IPS DF 19.7 (cell line): ENCODE data around the gene ORM1.

Experiments used
- DNase-seq: peaks from one replicate; pipeline ENCODE4 v3.0.0-alpha.2; 2013; ENCODE audit warnings: low read depth, low spot score

Gene ORM1

GRCh38 chr9:114342755-114343440 lies 20.0 kb downstream of the ORM1 start:
- no peak for DNase-seq

DNA sequence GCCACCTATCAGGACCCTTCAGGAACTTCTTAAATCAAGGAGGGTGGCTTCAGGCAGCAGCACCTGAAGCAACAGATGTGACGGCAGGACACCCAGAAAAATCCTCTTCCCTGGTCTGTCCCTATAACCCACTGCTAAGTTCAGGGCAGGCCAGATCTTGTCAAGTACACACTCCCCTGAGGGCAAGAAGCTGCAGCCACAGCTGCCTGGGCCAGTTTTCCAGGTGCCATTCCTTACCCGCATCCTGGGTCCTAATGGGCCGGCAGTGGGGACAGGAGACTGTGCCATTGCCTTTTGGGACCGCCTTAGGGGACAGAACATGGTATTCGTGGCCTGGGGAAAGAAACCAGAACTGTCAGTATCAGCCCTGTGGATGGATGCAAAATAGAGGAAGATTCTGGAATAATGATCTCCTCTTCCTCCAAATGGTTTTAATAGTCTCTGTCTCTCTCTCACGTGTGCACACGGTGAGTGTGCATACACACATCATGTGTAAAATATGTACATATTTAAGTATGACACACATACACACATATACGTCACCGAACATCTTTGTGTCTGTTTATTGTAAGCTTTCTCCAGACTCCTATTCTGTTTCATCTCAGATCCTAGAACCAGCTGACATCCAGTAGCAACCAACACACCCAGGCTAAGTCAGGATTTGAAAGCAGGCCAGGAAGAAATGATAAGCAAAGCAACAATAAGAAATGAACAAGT lies 20.7 kb downstream of the ORM1 start:
- DNase-seq = no peak

GRCh38 chr9:114344188-114344566 lies 21.3 kb downstream of the ORM1 start:
- DNase-seq = no peak

GRCh38 chr9:114344692-114345091 lies 21.8 kb downstream of the ORM1 start:
- DNase-seq = no peak

- no peak for DNase-seq
Measured at GRCh38 chr9:114345493-114346065, 22.7 kb downstream of the ORM1 start.

DNA sequence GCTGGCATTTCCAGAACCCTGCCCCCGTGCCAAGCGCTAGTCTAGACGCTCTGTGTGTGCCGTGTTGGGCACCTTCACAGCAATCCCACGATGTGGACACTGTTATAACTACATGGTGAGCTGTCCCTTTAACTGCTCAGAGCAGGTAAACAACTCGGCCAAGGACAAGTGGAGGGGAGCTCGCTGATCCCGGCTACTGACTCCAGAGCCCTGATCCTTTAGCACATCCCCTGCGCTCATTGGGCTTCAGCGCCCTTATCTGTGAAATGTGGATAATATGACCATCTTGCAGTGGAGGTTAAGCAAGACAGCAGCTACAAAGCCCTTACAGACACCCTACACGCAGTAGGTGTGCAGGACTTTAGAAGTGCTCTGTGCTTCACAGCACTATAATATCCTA lies 23.2 kb downstream of the ORM1 start:
- DNase-seq = no peak

- DNase-seq = no peak
Measured at GRCh38 chr9:114347675-114348074, 24.8 kb downstream of the ORM1 start.

GRCh38 chr9:114348261-114348905 lies 25.5 kb downstream of the ORM1 start:
- DNase-seq = no peak

- DNase-seq = no peak
Measured at GRCh38 chr9:114348906-114349482, 26.1 kb downstream of the ORM1 start.

GRCh38 chr9:114349713-114350480 lies 27.0 kb downstream of the ORM1 start:
- no peak for DNase-seq

DNA sequence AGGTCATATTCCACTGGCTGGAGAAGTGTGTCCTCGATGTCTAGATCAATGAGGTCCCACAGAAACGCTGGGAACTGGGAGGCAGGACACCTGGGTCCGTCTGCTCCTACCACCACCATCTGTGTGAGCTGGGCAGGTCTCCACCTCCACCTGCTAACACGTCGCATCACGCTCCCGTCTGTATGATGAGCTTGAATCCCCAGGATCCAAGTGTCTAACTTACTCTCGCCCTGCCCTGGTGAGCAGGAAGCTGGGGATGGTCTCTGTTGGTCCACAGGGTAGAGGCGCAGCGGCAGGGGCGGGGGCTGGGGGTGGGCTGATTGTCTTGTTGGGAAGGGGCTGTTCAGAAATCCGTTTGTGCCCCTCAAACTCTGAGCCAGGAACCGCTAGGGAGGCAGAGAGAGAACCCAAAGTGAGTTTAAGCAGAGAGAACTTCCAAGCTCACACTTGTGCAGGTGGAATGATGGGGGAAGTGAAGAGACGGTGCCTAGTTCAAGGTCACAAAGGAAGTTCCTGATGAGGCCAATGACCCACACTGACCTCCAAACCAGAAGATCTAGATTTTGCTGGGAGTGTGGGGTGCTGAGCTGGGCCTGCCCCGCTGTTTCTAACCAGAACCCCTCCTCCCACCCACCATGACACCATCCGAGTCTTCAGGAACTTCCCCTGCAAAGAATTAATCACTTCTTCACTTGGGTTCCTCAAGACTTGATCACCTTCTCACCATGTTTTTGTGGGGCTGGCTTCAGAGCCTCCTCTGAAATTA lies 27.9 kb downstream of the ORM1 start:
- DNase-seq = no peak

- DNase-seq = no peak
Measured at GRCh38 chr9:114351932-114352331, 29.0 kb downstream of the ORM1 start.

GRCh38 chr9:114355821-114356220 lies 32.9 kb downstream of the ORM1 start:
- DNase-seq = no peak

GRCh38 chr9:114356792-114357191 lies 33.9 kb downstream of the ORM1 start:
- DNase-seq = no peak

DNA sequence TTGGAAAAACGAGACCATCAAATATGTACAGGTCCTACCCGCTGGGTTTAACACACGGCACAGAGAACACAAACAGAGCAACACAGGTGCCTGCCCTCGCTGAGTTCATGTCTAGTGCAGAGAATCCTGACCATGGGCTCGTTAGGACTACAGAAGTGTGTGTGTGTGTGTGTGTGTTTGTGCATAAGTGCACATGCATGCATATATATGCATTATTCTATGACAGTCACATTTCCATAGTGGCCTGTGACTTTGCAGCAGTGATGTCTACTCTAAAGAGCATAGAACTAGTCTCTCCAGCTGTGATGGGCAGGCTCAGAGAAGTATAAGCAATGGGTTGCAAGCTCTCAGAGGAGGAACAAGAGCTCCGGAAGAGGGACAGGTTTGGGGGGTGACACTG lies 34.5 kb downstream of the ORM1 start:
- DNase-seq = no peak

- DNase-seq = no peak
Measured at GRCh38 chr9:114357911-114358328, 35.0 kb downstream of the ORM1 start.

- no peak for DNase-seq
Measured at GRCh38 chr9:114359801-114360200, 36.9 kb downstream of the ORM1 start.

DNA sequence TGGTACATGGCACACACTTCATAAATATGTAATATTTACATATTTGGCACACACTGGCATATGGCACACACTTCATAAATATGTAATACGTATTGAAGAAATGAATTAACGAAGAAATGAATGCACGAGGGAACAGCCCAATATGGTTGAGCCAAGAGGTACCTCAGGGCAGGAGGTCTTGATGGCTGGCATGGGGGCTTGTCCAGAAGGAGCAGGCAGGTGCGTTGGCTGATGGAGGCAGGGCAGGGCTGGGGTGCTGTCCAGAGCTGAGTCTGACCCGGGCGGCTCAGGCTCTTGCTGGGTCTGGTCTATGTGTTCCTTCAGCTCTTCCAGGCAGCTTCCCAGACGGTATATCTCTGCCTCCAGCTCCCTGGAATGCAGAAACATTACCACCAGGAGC lies 38.6 kb downstream of the ORM1 start:
- DNase-seq = no peak

DNA sequence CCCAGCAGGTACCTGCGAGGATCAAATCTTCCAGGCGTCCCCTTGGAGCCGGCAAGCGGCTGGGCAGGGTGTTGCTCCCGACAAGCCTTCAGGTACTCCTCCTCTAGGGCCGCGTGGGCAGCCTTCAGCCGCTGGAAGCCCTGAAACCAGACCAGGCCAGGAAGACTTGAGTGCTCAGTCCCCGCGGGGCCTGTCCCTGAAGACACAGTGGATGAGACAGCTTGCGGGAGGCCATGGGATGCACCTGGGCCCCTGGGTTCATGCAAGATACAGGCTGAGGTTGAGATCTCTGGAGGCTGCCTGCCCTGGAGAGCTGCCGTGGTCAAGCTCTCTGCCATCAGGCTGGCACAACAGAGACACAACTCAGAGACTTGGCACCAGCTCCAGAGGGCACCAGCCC lies 39.5 kb downstream of the ORM1 start:
- DNase-seq = no peak

DNA sequence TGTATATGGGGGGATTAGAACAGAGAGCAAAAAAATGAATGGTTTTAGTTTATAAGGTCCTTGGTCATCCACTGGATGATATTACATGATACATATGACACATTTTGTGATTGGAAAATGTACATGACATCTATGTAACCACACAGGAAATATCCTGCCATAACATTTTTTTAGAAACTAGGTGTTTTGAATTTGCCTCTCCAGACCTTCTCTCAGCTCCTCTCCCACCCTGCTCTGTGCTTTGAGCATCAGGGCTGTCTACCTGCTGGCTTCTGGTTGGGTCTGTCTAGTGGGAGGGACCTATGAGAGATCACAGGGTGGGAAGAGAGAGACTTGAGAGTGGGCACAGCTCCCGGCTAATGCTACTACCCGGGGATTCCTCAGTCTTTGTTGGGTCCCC lies 40.5 kb downstream of the ORM1 start:
- no peak for DNase-seq
